T-helper 1 cell (primary cell): ENCODE results near the gene PDE1C.

Source experiments
- DNase-seq, 5 donors: peaks; one replicate each; pipeline ENCODE4 v3.0.0-alpha.2; 2012 to 2020

PDE1C gene

DNA sequence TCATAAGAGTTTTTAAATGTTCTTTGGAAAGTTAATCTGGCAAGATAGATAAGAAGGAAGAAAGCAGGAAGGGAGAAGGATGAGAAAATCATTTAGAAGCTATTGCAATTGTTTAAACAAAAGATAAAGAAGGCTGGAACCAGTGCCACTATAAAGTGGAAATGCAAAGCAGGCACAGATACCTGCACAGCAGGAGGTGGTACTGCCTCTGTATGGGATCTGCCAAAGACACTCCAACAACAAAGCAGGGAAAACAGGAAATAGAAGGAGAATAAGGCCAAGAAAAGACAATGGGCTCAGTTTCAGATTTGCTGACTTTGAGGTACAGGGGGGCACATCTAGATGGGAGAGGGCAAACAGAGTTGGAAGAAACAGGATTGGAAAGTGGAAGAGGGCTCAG, 244.6 kb downstream of the PDE1C start:
- DNase-seq = no peak

DNA sequence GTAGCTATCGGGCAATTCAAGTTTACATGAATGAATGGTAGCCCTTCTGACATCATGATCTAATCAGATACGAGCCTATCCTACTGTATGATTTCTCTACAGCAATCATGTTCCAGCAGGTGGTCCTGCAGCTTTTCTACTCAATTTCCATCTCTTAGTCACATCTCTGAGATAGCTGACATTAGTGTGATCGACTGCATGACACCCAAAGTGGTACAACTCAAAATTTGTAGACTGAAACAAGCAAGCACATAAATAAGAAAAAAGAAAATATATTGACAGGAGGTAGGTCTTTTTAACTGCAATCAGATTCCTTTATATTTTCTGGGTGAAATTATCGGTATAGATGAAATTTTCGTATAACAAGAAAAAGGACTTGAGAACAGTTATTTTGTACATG, 251.2 kb downstream of the PDE1C start:
- no peak for DNase-seq

DNA sequence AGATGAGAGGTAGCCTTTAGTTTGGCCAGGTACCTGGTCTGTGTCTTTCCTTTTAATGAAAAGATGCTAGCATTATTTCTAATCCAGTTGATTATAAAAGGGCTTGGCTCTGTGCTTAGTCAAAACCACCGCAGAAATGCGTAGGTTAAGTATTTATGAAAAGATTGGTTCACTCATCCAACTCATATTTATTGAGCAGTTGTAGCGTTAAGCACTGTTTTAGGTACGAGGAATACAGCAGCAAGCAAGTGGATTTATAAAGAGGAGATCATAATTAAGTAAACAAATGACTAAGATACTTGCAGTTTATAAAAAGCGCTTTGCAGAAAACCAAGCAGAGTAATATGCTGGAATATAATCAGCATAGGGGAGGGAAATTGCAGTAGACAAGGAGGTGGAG, 253.4 kb downstream of the PDE1C start:
- no peak for DNase-seq

DNA sequence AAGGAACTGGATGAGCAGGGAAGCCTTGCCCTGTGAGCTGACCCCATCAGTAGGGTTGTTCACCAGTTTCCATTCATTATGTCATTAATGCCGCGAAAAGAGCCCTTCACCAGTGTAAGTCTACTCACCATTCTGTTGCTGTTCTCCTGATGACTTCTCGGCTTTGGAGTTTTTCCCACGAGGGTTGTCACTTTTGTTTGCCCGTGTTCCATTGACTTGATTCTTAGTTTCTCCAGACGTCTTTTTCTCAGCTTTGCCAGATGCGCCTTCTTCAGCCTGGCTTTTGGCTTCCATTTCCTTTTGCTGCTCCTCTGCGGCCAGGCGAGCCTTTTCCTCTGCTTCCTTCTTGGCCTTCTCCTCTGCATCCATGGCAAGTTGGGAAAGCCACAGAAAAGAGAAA, 254.4 kb downstream of the PDE1C start:
- DNase-seq = no peak

DNA sequence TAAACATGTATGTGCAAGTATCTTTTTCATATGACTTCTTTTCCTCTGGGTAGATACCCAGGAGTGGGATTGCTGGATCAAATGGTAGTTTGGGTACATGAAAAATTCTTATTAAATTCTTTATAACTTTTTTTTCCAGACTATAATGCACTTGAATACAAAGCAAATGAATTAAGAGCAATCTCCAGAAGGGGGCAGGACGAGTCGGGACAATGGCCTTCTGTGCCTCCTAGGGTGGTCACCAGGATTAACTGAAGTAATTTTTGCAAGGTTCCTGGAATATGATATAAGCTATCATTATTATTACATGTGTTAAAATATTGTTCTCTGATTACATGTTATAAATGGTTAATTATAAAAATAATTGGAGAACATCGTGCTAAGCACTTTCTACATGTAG, 256.0 kb downstream of the PDE1C start:
- no peak for DNase-seq

DNA sequence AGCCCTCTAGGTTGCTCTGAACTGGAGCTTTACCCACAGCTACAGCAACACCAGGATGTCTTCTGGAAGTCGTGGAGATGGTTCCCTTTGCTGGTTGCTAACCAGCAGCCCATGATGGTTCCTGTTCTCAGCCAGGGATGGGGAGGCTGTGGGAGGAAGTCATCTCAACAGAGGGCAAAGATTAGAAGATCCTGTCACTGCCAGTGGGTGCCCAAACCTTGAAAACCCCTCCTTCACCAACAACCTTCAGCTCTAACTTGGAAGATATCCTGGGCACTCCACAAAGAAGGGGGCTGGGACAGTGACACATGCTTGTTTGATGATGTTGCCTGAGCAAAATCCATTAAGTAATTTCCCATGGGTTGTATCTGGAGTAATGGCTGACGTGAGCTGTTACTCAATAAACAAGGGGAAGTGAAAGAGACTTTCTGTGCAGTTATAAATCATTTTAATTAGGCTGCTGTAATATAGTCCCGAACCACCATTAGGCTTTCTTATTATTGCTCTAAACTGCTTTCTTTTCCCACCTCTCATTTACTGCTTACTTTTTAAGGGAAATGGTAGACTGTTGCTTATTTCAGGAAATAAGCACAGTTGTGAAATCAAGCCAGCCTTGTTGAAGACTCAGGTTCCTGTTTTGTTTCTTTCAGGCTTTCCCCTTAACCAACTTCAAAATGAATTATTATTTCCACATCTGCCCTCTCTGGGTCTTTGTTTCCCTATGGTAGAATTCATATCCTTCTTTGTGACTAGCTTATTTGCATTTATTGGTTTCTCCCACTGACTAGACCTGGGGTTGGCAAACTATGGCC, 258.4 kb downstream of the PDE1C start:
- no peak for DNase-seq

DNA sequence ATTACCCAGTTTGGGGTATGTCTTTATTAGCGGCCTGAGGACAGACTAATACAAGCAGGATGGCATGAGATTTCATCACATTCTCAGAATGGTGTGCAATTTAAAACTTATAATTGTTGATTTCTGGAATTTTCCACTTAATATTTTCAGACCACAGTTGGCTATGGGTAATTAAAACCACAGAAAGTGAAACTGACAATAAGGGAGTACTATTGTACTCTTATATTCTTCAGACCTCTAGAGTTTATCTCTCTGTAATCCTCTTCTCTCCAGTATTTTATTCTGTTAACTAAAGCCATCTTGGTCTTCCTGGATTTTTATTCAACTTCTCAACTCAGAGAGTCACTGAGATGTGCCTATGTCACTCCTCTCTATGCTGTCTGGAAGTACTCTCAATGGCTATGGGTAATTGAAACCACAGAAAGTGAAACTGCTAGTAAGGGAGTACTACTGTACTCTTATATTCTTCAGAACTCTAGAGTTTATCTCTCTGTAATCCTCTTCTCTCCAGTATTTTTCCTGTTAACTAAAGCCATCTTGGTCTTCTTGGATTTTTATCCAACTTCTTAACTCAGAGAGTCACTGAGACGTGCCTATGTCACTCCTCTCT, 264.9 kb downstream of the PDE1C start:
- no peak for DNase-seq

DNA sequence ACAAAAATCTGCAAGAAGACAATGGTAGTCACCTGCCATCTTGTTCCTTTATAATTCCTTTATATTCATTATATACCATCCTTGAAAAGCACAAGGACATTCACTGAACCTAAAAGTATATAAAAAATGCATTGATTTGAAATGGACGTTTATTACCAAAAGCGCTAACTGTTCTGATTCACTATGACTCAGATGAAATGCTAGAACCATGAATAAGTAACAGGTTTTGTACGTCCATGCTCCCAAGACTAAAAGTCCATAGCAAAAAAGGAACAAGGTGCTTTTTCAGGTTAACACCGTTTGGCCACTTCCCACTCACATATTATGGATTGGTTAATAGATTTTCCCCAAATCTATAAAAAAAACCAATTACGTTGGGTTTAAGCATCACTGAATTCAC, 273.8 kb downstream of the PDE1C start:
- no peak for DNase-seq

DNA sequence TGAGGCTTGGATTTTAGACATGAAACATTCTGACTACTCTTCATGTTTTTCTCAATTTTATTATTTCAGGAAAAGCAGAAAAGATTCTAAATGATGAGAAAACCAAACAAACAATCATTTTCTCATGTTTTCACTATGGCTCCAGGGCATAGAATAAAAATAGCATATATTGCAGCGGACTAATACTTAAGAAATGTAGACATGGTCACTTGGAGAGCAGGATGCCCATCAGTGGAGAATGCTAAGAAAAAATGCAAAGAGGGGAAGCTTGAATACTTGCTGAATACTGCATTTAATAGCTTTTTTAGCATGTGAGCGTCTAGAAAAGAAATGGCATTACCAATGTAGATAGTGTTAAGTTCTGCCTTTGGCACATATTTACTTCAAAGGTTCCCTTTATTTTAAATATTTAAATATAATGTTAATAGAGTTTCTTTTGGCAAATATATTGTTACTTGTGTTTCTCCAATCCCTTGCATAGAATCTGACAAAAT, 275.3 kb downstream of the PDE1C start:
- DNase-seq = no peak

DNA sequence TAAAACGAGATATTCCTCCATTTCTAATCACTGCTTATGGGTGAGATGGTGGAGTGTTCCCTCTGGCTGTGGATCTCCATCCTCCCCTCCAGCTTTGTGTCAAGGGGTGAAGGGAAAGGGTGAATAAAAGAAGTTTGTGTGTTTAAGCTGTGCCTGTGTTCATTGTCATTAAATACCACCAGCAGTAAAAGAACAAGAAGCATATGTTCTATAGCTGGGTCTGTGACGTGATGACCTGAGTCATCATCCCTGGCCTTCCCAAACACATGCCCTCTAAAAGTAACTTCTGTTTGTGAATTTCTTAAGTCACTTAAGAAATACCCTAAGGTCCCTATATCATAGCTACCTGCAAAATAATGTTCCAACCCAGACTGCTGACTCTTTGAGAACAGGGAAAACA, 278.3 kb downstream of the PDE1C start:
- no peak for DNase-seq

DNA sequence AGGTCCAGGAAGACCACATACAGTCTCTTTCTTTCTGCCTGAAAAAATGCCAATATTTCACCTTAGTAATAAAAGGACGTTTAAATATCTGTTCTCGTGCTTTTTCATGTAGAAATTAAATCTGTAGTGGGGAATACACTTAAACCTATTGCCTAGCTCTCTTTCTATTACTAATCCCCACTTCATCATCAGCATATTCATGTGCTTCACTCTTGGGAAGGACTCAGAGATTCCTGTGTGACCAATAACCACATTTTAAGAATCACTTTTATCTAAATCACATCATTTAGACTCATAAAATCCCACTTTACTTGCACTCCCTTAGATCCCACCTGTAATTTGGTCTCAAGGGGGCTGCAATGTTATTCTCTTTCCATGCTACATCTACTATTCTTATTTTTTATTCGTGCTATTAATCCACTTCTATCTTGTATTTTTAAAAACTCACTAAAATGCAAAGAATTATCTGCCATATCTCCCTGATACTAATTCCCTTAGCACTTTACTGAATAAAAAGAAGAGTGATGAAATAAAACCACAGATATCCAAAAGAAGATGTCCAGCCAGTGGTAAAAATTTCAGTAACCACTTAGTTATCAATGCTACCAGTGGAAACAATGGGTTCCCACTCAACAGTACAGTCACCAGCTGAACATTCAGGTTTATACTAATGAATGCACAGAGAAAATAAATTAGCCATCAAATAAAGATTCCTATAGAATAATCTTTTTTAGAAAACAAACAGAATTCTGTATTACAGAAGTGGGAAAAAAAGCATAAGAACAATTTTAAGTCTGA, 281.1 kb downstream of the PDE1C start:
- DNase-seq = no peak

DNA sequence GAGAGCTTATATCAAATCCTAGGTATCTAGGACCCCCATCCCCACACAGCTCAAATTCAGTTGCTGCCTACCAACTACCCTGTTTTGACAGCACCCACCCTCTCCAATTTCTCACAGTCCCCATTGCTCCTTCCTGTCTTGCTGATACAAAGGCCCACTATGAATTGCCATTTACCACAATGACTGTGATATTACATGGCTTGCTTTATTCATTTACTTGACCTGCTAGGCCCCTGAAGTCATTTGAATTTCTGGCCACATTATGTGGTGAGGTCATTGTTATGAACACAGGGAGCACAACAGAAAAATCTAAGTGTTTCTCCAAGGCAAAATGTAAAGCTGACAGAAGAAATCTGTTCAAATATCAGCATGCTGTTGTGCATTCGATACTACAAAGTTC, 281.8 kb downstream of the PDE1C start:
- no peak for DNase-seq

DNA sequence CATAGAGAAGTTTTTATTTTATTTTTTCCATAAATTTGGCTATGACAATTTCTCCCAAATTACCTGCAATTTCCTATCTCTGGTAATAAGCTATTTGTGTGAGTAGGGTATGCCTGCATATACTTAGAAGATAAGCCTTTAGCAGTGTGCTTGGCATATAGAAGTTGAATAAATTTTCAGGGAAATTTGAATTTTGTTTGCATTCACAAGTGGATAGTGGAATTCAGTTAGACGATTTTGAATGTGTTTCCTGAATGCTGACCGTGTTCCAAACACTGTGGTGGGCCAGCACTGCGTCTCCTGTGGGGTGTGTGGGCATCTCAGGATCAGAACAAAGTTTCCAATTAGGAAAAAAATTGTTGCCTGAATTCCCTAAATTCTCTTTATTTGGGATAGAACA, 283.9 kb downstream of the PDE1C start:
- no peak for DNase-seq

DNA sequence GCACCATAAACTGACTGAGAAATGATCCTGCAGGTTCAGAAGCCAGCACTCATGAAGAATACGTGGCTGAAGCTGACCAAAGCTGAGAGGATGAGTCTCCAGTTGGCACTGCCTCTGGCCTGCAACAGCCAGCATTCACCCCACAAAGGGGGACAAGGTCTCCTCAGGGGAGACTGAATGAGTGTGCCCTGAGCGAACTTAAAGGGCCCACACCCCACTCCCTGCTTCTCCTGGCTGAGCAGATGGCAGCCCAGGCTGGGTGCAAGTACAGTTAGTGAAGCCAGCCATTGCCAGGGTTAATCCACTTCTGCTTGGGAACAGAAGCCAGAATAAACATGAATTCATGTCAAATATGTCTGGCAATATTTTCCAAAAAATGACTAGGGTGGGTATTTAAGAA, 285.1 kb downstream of the PDE1C start:
- DNase-seq = no peak

DNA sequence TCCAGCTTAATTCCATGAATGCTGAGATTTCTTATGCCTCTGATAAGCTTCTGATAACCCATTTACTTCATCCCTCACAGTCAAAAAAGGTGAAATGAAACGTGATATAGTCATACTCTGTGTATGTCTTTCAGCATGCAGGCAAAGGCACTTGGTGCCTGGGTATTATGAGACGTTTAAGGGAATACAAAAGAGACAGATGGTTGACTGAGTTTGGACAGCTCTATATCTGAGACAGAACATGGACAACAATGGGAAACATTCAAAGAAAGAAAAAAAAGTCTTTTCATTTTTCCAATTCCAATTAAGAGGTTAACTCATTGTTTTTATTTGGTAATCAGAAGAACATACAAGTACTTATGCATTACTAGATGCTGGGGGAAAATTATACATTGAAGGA, 287.0 kb downstream of the PDE1C start:
- DNase-seq = no peak

DNA sequence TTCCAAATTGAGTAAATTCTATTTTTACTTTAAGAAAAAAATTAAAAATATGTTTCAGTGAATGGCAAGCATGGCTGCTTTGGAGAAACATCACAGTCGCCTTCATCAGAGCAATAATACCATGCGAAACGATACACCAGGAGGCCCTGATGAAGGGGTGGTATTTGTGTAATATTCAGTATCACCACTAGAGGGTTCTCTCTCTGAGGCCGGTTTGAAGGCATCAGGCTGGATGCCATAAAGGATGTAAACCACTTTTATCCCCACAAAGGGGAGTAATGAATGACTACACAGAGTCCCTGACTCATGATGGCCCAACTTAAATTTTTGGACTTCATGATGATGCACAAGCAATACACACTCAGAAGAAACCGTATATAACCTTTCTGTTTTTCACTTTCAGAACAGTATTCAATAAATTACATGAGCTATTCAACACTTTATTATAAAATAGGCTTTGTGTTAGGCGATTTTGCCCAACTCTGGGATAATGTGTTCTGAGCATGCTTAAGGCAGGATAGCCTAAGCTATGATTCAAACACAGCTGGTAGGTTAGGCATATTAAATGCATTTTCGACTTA, 287.7 kb downstream of the PDE1C start:
- DNase-seq = peak in 1 of 5 donors; percentile 14

DNA sequence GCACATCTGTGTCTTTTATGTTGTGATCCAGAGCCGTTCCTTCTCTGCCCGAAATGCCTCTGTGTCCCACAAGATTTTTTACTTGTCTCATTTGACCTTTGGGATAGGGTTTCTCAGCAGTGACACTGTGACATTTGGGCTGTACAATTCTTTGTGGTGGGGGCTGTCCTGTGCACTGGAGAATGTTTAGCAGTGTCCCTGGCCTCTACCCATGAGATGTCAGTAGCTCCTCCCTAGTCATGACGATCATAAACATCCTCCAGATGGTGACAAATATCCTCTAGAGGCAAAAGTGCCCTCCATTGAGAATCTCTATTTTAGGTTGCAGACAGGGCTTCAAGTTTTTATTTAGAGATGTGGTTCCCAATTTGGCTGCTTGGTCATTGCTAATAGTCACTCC, 291.9 kb downstream of the PDE1C start:
- DNase-seq = no peak

DNA sequence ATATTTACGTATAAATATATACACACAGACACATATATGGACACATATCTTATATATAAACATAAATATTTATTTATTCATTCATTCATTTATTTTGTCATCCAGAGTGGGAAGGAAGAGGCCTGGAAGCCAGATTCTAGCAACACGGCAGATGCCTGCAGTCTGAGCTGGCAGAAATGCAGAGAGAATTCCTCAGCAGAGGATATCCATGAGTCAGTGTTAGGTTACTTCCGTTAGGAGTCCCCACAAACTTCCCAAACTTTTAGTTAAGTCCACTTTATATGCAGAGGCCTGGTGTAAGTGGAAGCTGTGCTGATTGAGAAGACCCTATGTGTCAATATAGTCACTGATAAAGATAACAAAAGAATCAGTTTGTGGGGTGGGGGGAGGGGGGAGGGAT, 293.6 kb downstream of the PDE1C start:
- DNase-seq = no peak

DNA sequence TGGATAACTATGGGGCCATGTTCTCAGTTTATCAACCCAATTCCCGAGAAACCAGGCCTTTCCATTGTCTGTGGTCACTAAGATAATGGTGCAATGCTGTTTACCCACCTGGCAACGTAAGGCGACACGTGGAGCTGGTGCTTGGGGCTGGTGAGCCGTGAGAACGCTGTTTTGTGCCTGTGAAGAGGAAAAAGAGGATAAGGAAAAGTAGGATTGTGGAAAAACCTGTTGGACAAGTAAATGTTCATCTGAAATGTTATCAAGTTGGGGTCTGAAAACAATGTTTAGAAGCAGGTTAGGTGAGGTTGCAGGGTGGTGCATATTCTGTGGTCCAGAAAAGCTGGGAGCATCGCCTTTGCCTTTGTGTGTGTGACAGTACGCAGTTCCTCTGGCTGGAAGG, 294.7 kb downstream of the PDE1C start:
- no peak for DNase-seq

DNA sequence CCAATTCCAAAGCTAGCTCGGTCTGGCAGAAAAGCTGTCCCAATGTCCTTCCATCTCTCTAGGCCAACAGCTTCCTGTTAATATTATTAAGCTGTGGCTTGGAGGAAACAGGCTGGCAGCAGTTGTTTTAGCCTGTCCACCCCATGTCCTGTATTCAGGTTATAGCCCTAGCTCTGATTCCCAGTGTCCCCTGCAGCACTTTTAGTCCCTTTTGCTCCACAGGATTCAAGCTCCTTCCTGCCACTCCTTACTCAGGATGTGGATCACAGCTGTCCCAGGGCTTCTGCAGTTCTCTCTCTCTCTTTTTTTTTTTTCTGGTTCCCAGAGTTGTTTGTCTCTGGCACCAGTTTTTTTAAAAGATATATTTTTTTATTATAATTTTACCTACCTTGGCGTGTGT, 298.0 kb downstream of the PDE1C start:
- no peak for DNase-seq

DNA sequence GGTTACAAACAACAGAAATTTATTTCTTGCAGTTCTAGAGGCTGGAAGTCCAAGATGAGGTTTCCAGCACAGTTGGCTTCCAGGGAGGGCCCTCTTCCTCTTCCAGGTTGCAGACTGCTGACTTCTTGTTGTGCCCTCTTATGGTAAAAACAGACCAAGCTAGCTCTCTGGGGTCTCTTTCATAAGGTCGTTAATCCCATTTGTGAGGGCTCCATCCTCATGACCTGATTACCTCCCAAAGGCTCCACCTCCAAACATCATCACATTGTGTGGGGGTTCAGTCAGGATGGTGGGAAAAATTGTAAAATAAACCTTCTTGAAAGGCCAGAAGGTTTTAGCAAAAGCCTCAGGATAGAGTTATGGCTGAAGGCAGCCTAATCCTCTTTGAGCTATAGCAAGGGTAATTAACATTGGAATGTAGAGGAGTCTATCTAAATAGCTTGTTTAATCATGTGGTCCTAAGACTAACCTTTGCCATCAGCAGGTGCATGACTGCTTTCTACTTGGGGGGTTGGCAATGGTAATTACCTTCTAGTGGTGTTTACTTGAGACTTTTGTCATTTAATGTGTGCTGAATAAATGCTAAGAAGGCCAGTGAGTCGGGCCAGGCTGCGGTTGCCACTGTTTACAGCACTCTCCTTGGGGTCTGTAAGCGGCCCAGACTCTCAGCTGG, 302.4 kb downstream of the PDE1C start:
- no peak for DNase-seq

DNA sequence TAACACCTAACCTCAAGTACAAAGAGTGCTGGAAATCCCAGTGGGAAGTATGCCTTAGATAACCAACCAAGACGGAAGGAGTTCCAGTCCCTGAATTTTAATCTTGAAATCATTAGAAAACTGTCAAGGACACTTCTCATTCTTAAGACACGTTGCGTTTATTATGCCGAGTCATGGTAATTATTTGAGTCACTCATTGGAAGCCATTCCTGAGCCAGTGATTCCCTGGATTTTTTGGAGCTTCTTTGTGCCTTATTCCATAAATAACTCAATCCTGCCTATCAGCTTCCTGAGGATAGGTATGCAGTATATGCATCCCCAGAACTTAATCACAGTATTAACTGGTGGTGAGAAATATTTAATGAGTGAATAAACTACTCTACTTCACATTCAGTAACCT, 305.7 kb downstream of the PDE1C start:
- DNase-seq = no peak

DNA sequence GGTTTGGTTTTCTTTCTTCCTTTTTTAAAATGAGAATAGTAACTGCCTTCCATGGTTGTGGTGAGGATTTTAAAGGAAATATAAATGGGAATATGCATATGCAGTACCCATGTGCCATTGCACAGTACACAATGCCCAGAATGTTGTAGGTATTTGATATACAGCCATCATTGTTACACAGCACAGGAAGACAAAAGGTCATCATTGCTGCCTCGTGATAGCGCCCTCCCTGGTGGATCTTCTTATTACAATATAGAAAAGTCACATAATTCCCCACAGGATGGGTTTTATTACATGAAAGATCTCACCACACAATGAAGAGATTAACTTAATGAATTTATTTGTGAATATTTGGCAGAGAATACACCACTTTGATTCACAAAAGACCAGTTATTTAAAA, 306.7 kb downstream of the PDE1C start:
- DNase-seq = no peak
